Fibroblast of peridontal ligament (primary cell): Measurements from ENCODE around the gene TRAF3IP1.

Experiments used
- DNase-seq: peaks from one replicate; pipeline ENCODE4 v3.0.0-alpha.2; 2010; ENCODE audit errors: extremely low read depth

The TRAF3IP1 gene

DNA sequence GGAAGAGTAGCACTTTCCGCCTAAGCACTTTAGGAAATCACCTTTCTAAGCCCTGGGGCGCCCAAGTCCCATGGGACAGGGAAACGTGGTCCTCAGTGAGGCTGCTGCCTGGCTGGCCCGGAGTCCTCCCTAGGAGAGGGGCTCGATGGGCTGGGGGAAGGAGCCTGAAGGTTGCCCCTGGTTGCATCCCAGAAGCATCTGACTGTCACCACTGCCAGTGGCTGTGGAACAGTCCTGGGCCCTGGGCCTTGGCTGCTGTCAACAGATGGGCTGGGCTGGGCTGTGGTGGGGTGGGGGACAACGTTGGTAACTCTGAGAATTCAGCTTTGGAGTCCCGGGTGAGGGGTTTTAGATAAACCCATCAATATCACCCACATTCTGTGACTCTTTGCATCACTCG lies 128.9 kb downstream of the TRAF3IP1 start:
- no peak for DNase-seq

DNA sequence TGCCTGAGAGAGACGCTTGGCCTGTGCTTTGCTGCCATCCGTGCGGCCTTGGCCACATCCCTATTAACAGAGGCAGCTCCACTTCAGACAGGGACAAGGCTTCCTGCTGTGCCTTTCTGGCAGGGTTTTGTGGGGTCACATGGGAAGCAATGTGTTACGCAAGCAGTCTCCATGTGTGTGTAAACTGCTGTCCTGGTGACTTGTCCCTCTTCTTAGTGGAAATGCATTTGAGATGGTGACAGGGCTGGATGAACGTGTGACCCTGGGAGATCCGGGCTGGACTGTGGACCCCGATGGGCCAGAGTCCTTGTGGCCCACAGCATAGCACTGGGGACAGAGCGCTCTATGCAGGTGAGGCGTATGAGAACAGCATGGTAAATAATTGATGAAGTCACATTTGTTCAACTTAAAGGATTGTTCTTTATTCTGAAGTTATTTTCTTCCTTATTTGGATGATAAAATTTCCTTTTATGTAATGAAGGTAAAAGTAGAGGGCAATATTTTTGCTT lies 129.6 kb downstream of the TRAF3IP1 start:
- DNase-seq = no peak

DNA sequence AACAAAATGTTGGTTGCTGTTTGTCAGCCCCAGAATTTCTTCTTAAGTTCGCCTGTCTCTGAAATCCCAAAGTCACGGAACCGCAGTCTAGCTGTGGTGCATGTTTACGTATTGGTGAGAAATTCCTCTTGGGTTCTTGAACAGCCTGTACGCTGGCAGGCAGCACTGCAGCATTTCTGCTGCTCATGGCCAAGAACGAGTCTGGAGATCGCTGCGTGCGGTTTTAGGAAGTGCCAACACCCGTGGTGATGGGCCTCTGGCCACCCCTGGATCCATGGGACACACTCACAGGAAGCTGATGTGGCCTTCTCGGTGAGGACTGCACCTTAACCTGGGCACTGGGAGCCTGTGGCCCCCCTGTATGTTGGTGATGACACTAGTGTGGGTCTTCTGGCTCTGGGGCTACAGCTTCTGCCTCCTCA lies 130.1 kb downstream of the TRAF3IP1 start:
- no peak for DNase-seq
